Sciatic nerve (tissue), 2 donors: ENCODE measurements around the gene VILL. TPM values are rescaled to one million over a fixed set of nuclear protein-coding genes. Genes with fewer than 3 reads are reported as not detected.
"Not testable (repeated sequence)": the region's sequence is repeated elsewhere in the genome, so short reads cannot be mapped to it uniquely, and the experiment has no call there.

ENCODE experiments used
- ATAC-seq: fragments of 200-7000 bp; cut with Tn5 transposase; one replicate; pipeline ENCODE4 v1.9.1; 2020; ENCODE audit warnings: mild to moderate bottlenecking, moderate library complexity
- DNase-seq: peaks from one replicate; pipeline ENCODE4 v3.0.0-alpha.2; 2020; ENCODE audit warnings: low spot score
- intact Hi-C: fragments of 100-400 bp; cut with DNase I; formaldehyde crosslinking; loops from one replicate; pipeline ENCODE4 v1.14.2; 2022
- total RNA-seq: library from RNA; stranded (reverse); fragmentation: NEBNext Ultra II Directional; extraction: Animal tissue kit (Norgen Biotek cat#: 25700); gene quantifications from one replicate; pipeline ENCODE4 v1.2.1, GENCODE V29; 2021
- donor health status: DM: no; HTN: no; CAD: no.
- donor health status: DM: no; HTN: no; CAD: no.

Gene VILL
- total RNA-seq, 1 donor from 2014 or later, result 9.9 TPM

DNA sequence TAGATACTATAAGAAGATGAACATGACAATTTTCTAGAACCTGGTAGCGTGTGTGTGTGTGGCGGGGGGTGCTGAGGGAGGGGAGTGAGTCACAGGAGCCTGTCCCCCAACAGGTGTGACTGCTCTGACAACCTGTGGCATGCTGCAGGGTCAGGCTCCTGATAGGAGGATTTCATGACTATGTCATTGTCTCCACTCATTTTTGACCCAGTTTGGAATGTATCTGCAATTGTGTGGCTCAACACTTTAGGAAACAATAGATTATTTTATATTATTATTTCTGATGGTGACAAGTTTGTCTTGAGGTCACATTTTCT, 9.3 kb upstream of the VILL start:
- no peak for ATAC-seq
- intact Hi-C loops, result no loop called here
- no peak for DNase-seq

DNA sequence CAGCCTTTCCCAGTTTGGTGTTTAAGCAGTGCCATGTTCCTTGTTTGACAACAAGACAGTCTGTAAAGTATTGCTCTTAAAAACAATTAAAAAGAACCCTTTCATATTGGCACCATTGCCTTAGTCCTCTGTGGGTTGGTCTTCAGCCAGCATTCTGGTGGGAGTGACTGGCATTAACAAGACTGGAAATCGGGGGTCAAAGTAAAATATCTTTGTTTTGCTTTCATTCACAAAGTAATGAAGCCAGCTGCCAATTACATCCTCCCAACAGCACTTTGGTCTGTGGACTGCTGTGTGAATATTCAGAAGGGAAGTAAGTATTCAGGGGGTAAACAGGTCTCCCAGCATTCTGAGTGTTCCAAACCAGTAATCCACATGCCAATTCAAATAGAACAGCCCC, 8.3 kb upstream of the VILL start:
- no peak for ATAC-seq
- no peak for DNase-seq
- intact Hi-C loops, result no loop called here

DNA sequence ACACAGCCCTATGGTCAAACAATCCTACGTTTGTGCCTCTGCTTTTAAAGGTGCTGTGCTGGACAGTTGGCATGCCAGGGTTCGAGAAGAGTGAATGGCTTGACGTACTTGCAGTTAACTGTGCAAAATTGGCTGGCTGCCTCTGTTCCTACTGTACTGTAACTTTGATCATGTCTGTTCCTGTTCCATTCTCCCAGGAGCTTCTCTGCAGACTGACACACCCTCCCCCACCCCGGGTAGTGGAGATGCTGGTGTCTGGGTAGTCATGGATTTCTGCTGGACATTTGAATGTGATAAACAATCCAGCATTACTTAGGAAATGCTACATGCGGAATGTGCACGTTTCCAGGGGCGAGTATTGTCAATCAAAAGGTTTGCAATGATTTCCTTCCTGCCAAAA, 6.5 kb upstream of the VILL start:
- intact Hi-C loops, result no loop called here
- DNase-seq (no peak), ATAC-seq (no peak)

DNA sequence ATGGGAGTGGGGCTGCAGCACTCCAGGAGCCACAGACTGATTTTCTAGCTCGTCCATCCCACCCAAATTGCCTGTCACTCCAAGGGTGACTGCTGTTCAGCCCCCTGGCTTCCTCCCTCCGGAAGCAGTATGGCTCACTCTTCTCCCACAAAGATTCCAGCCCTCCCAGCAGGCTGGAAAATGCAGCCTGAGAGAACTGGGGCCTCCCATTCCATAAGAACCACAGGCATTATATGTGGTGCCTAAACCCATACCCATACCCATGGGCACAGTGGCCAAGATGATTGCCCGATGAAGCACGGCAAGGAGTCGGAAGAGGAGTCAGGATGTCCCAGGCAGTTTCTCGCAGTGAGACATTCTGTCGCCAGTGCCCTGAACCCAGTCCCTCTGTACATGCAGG, 6.0 kb upstream of the VILL start:
- intact Hi-C loops, result no loop called here
- DNase-seq (no peak), ATAC-seq (no peak)

- DNase-seq (peak; percentile 51), ATAC-seq (peak; percentile 8)
Measured at GRCh38 chr3:37985637-37986320, 4.8 kb upstream of the VILL start.

GRCh38 chr3:37986479-37987314, 3.9 kb upstream of the VILL start:
- ATAC-seq, result no peak
- DNase-seq, result peak; percentile 51
- intact Hi-C loops, result no loop called here

More at GRCh38 chr3:37985637-37986320, 4.8 kb upstream of the VILL start:
- intact Hi-C loops, result no loop called here

GRCh38 chr3:37987315-37987697, 3.3 kb upstream of the VILL start:
- ATAC-seq (no peak), DNase-seq (peak; percentile 59)
- intact Hi-C loops, result no loop called here

GRCh38 chr3:37987751-37988179, 2.8 kb upstream of the VILL start:
- intact Hi-C loops, result no loop called here
- ATAC-seq (no peak), DNase-seq (peak; percentile 44)

DNA sequence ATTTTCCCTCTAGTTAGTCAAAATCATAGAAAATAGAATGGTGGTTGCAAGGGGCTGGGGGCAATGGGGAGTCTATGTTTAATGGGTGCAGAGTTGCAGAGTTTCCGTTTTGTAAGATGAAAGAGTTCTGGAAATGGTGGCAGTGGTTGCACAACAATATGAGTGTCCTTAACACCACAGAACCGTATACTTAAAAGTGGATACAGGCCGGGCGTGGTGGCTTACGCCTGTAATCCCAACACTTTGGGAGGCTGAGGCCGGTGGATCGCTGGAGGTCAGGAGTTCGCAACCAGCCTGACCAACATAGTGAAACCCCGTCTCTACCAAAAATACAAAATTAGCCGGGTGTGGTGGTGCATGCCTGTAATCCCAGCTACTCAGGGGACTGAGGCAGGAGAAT, 2.2 kb upstream of the VILL start:
- DNase-seq, ATAC-seq: not testable (repeated sequence)

DNA sequence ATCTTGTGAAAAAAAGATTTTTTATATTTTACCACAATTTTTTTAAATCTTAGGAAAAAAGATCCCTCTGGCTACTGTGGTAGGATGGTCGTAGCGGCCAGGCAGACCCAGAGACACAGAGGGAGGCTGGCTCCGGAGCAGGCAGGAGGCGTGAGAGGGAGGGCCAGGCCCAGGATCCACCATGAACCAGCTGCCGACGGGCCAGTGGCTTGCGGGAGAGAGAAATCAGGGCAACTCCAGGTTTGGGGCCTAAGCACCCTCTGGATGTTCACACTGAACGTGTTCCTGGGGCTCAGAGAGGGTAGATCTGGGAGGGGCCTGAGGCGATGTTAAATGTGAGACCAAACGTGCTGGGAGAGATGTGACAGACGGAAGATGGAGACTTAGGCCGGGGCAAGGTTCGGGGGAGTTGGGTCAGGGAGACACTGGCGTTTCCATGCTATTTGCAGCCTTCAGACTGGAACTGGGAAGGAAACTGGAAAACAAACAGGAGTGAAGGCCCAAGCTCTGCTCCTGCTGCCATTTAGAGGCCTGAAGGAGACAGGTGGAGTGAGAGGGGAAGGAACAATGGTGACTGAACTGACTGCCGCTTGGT, 1.6 kb upstream of the VILL start:
- DNase-seq (peak; percentile 49), ATAC-seq (no peak)
- intact Hi-C loops, result no loop called here

More for the DNA sequence above, 2.2 kb upstream of the VILL start:
- intact Hi-C loops, result not testable (repeated sequence)

GRCh38 chr3:37989821-37990480, 635 bp upstream of the VILL start:
- intact Hi-C loops, result no loop called here
- DNase-seq, result peak; percentile 35
- ATAC-seq, result no peak

DNA sequence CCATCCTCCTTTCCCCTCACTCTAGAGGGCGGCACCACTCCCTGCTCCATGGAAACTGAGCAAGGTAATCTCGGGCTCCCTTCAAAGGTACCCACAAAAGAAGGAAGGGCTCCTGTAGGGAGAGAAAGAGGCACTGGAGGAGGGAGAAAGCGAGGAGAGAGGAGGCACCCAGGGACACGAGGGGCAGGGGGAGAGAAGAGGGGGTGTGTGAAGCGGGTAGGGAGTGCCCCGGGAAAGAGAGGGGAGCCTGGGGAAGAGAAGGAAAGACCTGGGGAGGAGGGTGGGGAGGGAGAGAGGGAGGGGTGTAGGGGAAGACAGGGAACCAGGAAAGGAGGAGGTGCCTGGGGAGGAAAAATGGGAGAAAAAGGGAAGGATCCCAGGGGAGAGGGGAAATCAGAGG, 523 bp downstream of the VILL start:
- intact Hi-C loops, result no loop called here
- no peak for DNase-seq
- no peak for ATAC-seq

GRCh38 chr3:37991823-37992222, 1.2 kb downstream of the VILL start:
- ATAC-seq (no peak), DNase-seq (peak; percentile 53)
- intact Hi-C loops, result no loop called here

DNA sequence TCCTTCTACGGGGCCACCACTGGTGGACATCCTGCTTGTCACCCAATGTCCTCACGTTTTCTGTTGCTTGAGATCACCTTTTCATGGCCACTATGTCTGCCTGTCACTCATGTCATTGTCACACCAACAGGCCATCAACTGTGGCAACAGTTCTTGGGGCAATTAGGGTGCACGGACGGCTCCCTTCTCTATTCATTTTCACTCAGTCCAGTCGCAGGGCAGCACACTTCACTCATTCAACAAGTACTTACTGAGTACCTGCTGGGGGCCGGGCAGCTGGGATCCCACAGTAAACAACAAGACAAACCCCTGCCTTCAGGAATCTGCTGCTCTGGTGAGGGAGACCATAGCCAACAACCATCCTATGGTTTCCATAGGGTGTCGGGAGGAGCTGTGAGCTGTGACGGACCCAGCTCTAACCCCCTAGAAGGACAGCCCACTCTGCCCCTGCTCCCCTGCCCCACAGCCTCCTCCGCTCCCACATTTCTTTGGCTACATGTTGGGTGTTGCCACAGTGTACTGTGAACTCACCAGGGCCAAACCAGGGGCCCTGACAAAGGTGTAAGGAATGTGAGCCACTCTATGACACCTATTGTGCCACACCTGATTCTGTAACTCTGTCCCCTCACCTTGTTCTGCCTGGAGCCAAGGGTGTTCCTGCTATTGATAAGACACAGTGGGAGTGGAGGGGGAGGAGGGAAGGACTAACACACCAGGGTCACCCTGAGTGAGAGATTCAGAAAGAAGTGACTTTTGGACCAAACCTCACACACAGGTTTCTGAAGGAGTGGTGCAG, 1.9 kb downstream of the VILL start:
- no peak for DNase-seq
- no peak for ATAC-seq
- intact Hi-C loops, result no loop called here

GRCh38 chr3:37993067-37993455, 2.5 kb downstream of the VILL start:
- DNase-seq (no peak), ATAC-seq (no peak)
- intact Hi-C loops, result no loop called here

- ATAC-seq (no peak), DNase-seq (no peak)
- intact Hi-C loops, result no loop called here
Measured at GRCh38 chr3:37993460-37993819, 2.9 kb downstream of the VILL start.

DNA sequence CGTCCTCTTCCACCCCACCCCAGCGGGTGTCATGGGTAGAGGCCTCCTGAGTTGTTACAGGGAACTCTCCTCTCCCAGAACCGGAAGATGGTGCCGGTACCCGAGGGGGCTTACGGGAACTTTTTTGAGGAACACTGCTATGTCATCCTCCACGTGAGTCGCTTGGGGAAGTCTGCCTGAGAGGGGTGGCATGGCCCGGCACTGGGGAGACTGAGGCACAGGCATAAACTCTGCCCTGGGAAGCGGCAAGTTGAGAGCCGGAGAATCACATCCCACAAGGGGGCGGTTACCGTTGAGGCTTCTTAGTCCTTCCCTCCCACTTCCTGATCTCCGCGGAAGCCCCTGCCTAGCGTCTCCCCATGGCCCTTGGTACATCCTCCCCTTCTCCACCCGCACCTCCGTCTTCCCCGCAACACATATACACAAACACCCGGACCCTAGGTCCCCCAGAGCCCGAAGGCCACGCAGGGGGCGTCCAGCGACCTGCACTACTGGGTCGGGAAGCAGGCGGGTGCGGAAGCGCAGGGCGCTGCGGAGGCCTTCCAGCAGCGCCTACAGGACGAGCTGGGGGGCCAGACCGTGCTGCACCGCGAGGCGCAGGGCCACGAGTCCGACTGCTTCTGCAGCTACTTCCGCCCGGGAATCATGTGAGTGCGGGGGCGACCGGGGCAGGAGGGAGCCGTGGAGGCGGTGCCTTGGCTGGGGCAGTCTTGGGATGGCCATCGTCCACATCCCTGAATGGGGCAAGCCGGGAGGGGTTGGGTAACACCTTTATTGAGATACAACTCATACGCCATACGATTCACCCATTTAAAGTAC, 3.4 kb downstream of the VILL start:
- DNase-seq, result peak; percentile 92
- ATAC-seq, result peak; percentile 78
- intact Hi-C loops, result no loop called here

- ATAC-seq (no peak), DNase-seq (no peak)
- intact Hi-C loops, result no loop called here
Measured at GRCh38 chr3:37994639-37994972, 4.0 kb downstream of the VILL start.
